ENCODE data around the gene FBXO34. TPM values are rescaled to one million over a fixed set of nuclear protein-coding genes. Genes with fewer than 3 reads are reported as not detected.

The FBXO34 gene
- total RNA-seq, 1 donor from 2014 or later = 20.4 TPM

DNA sequence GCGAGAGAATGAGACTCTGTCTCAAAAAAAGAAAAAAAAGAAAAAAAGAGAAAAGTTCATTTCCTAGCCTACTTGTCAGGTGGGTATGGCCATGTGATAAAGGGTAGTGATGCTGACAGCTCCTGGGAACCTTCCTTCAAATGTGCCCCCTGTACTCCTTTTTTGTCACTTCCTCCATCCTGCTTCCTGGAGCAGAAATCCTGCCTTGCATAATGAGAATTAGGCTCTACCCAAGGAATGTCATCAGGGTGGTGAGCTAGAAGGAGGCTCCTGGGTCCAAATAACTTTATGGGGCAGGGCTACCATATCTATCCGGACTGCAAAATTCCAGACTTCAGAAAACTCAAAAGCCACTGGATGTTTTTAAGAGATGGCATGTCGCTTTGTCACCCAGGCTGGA lies 27.8 kb upstream of the FBXO34 start:
- Mint-ChIP-seq H3K4me1 (no peaks in the 10 kb centered on the region), H3K4me3 (no peak overlapping the region), H3K27me3 (peaks cover 12% of the 10 kb centered on the region), H3K36me3 (ENCODE audit: low read depth) (no peaks in the 10 kb centered on the region), H3K27ac (no peak overlapping the region), H3K9me3 (no peaks in the 10 kb centered on the region)
- intact Hi-C loops (cut with micrococcal nuclease) = no loop called here
- ATAC-seq (ENCODE audit: low read depth) = no peak
- POLR2A ChIA-PET = interaction anchor here (0.6 kb wide), 1 partner anchor 154 kb away, joined by 5 read pairs; no protein-coding TSS in a partner anchor
- CTCF ChIA-PET = interaction anchor here (0.6 to 1.2 kb wide), 2 partner anchors 26 to 111 kb away, joined by 4 to 5 read pairs; no protein-coding TSS in a partner anchor
- TF ChIP-seq, protein P1, sequence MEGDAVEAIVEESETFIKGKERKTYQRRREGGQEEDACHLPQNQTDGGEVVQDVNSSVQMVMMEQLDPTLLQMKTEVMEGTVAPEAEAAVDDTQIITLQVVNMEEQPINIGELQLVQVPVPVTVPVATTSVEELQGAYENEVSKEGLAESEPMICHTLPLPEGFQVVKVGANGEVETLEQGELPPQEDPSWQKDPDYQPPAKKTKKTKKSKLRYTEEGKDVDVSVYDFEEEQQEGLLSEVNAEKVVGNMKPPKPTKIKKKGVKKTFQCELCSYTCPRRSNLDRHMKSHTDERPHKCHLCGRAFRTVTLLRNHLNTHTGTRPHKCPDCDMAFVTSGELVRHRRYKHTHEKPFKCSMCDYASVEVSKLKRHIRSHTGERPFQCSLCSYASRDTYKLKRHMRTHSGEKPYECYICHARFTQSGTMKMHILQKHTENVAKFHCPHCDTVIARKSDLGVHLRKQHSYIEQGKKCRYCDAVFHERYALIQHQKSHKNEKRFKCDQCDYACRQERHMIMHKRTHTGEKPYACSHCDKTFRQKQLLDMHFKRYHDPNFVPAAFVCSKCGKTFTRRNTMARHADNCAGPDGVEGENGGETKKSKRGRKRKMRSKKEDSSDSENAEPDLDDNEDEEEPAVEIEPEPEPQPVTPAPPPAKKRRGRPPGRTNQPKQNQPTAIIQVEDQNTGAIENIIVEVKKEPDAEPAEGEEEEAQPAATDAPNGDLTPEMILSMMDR (IDR thresholded peaks at IDR 0.05) = no peak
- DNase-seq = no peak

DNA sequence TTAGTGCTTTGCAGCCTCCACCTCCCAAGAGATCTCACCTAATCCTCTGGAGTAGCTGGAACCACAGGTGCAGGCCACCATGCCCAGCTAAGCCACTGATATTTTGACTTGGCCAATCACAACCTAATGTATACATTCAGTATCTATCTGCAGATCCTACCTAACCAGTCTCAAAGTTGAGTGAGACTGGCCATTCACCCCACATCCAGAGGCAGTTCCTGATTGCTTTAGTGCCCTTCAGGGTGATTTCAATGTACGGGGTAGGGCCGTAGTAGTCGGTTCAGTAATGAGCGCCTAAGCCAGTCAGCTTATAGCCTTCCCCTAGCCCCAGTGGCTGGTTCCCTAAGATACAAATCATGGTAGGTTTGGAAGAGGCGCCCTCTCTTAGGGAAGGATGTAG lies 27.4 kb upstream of the FBXO34 start:
- no peaks in the 10 kb centered on the region for H3K36me3 Mint-ChIP-seq (ENCODE audit: low read depth)
- TF ChIP-seq, protein P1 (IDR thresholded peaks at IDR 0.05) = no peak
- no peak for DNase-seq
- no peak overlapping the region for H3K27ac Mint-ChIP-seq
- intact Hi-C loops (cut with micrococcal nuclease) = no loop called here
- POLR2A ChIA-PET = interaction anchor here (0.6 kb wide), 1 partner anchor 154 kb away, joined by 5 read pairs; no protein-coding TSS in a partner anchor
- no peaks in the 10 kb centered on the region for H3K4me1 Mint-ChIP-seq
- CTCF ChIA-PET = interaction anchor here (0.6 to 1.2 kb wide), 2 partner anchors 26 to 111 kb away, joined by 4 to 5 read pairs; no protein-coding TSS in a partner anchor
- H3K9me3 Mint-ChIP-seq = no peaks in the 10 kb centered on the region
- no peak for ATAC-seq (ENCODE audit: low read depth)
- no peak overlapping the region for H3K4me3 Mint-ChIP-seq
- H3K27me3 Mint-ChIP-seq = peaks cover 12% of the 10 kb centered on the region

DNA sequence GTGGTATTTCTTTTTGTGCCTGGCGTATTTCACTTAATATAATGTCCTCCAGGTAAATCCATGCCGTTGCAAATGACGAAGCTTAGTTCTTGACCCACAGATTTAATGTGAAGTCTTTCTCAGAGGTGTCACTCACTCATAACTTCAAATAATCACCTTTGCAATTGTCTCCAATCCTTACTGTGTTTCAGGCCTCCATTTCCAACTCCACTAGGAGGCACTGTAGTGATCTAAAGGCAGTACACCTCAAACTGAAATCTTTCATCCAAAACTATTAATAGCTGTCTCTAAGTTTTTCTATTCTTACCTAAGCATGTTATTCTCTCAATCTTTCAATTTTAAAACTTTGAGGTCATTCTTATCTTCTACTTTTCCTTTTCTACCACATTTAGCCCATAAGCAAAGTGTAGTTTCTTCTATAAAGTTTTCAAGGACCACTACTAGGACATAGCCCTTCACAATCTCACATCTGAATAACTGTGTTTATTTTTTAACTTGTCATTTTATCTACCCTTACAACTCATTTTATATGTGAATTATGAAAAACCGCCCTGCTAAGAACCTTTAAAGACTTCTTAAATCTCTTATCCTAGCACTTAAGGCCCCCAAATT lies 25.5 kb upstream of the FBXO34 start:
- CTCF ChIA-PET = interaction anchor here (0.6 to 1.9 kb wide), 6 partner anchors 11 to 819 kb away, joined by 3 to 13 read pairs (median 4); no protein-coding TSS in a partner anchor
- Mint-ChIP-seq H3K9me3 (no peaks in the 10 kb centered on the region), H3K36me3 (ENCODE audit: low read depth) (no peaks in the 10 kb centered on the region), H3K27ac (no peak overlapping the region), H3K4me1 (no peaks in the 10 kb centered on the region), H3K4me3 (no peak overlapping the region), H3K27me3 (peaks cover 23% of the 10 kb centered on the region)
- POLR2A ChIA-PET = no interaction called here
- intact Hi-C loops (cut with micrococcal nuclease) = loop anchor here (1.0 kb wide), 2 partner anchors 109 to 185 kb away; no protein-coding TSS in a partner anchor
- TF ChIP-seq, protein P1 (IDR thresholded peaks at IDR 0.05) = no peak
- ATAC-seq (ENCODE audit: low read depth) (no peak), DNase-seq (no peak)

DNA sequence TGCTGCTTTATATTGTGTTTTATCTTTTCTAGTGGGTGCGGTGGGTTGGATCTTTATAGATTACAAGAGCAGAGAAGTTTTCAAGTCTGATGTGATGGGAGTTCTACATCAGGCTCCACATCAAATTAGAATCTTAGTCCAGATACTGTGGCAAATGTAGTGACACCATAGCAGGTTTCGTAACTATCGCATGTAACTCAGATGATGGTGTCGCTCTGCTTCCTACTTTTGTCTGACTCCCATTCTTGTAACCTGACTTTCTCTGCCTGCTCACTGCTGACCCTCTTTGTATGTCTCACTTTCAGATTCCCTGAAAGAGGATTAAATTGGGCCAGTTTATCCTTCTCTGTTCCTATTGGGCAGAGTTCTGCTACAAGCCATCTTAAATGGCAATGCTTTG lies 22.8 kb upstream of the FBXO34 start:
- DNase-seq (no peak), ATAC-seq (ENCODE audit: low read depth) (no peak)
- Mint-ChIP-seq H3K36me3 (ENCODE audit: low read depth) (no peaks in the 10 kb centered on the region), H3K27ac (no peak overlapping the region), H3K27me3 (peaks cover 20% of the 10 kb centered on the region), H3K9me3 (no peaks in the 10 kb centered on the region), H3K4me3 (no peak overlapping the region), H3K4me1 (no peaks in the 10 kb centered on the region)
- ChIA-PET CTCF (no interaction called here), POLR2A (interaction anchor here (0.6 kb wide), 1 partner anchor 101 kb away, joined by 4 read pairs; no protein-coding TSS in a partner anchor)
- intact Hi-C loops (cut with micrococcal nuclease) = no loop called here
- TF ChIP-seq, protein P1 (IDR thresholded peaks at IDR 0.05) = no peak

DNA sequence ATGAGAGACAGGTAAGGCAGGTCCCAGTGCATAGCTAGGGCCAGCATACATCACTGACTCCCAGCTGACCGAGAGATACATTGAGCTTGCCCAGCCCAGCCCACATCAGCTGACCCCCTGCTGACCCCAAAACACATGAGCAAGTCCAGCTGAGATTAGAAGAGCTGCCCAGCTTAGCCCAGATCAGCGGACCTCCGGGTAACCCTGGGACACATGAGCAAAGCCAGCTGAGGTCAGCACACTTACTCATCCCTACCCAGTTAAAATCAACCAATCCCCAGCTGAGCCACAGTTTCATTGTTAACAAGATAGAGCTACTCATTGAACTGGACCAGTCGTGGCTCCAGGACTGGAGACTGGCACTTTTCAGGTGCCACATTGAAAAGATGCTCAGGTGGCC lies 21.8 kb upstream of the FBXO34 start:
- peaks cover 20% of the 10 kb centered on the region for H3K27me3 Mint-ChIP-seq
- H3K4me1 Mint-ChIP-seq = no peaks in the 10 kb centered on the region
- POLR2A ChIA-PET = interaction anchor here (1.1 kb wide), 1 partner anchor 22 kb away, joined by 3 read pairs; the partner anchor contains the start of gene FBXO34

More for the DNA sequence above, 21.8 kb upstream of the FBXO34 start:
- no peak for ATAC-seq (ENCODE audit: low read depth)
- H3K36me3 Mint-ChIP-seq (ENCODE audit: low read depth) = no peaks in the 10 kb centered on the region
- no peaks in the 10 kb centered on the region for H3K9me3 Mint-ChIP-seq
- H3K27ac Mint-ChIP-seq = no peak overlapping the region
- no peak overlapping the region for H3K4me3 Mint-ChIP-seq
- DNase-seq = no peak
- intact Hi-C loops (cut with micrococcal nuclease) = no loop called here
- CTCF ChIA-PET = interaction anchor here (1.1 kb wide), 1 partner anchor 106 kb away, joined by 3 read pairs; no protein-coding TSS in a partner anchor
- TF ChIP-seq, protein P1 (IDR thresholded peaks at IDR 0.05) = no peak
